ACHN (cell line): ENCODE data around the gene TAF4B.
"Not testable (repeated sequence)": the region's sequence is repeated elsewhere in the genome, so short reads cannot be mapped to it uniquely, and the experiment has no call there.

ENCODE experiments used
- DNase-seq: peaks from one replicate; pipeline ENCODE4 v3.0.0-alpha.2; 2015
- in situ Hi-C: cut with HindIII; loops from 2 replicates; pipeline ENCODE4 v1.10.0; 2017; ENCODE audit warnings: low sequenced_read_pairs, low pct_ligation_motif_present, low pct_unique_long_range_greater_than_20kb

The TAF4B gene

GRCh38 chr18:26356045-26356785 lies 130.0 kb downstream of the TAF4B start:
- in situ Hi-C loops, result no loop called here
- no peak for DNase-seq

DNA sequence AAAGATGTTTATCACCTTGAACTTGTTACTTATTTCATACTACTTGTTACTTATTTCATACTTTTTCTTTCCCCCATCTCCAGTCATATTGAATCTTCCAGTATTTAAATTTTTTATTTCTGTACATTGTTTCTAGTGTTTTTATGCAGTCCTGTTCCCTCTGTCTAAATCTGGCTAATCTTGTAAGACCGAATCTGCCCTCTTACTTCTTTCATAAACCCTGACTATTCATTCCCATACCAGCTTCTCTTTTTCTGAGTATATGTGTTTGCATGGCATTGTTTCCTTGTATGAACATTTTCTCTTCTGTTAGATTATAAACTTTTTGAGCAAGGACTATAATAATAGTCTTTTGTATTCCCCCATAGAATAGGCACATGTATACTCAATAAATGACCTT lies 131.7 kb downstream of the TAF4B start:
- in situ Hi-C loops, result no loop called here

DNA sequence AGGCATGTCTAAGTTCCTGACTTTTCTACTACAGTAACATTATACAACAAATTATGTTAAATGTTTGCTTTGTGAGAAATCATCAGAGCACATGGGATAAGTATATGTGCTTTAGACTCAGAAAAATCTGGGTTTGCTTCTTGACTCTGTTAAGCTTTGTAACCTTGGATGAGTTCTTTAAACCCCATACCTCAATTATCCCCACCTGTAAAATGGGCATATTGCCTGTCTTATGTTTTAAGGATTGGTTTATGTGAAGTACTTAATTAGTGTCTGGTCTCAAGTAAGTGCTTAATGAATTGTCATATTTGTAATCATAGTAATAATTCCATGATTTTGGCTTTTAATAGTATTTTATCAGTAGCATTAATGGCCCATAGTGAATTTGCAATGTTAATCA lies 135.8 kb downstream of the TAF4B start:
- in situ Hi-C loops, result no loop called here
- no peak for DNase-seq

More for the DNA sequence above, 131.7 kb downstream of the TAF4B start:
- no peak for DNase-seq

- in situ Hi-C loops, result no loop called here
- DNase-seq, result no peak
Measured at GRCh38 chr18:26367425-26367824, 141.2 kb downstream of the TAF4B start.

GRCh38 chr18:26370037-26370436 lies 143.8 kb downstream of the TAF4B start:
- no peak for DNase-seq
- in situ Hi-C loops, result no loop called here

DNA sequence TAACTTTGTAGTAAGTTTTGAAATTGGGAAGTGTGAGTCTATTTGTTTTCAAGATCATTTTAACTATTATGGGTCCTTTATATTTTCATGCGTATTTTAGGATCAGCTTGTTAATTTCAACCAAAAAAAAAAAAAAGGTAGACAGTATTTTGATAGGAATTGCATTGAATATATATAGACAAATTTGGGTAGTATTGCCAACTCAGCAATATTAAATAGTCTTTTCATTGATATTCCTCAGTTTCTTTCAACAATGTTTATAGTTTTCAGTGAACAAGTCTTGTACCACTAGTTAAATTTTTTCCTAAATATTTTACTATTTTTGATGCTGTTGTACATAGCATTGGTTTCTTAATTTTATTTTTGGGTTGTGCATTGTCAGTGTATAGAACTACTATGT lies 149.9 kb downstream of the TAF4B start:
- DNase-seq, result no peak
- in situ Hi-C loops, result no loop called here

- no peak for DNase-seq
- in situ Hi-C loops, result no loop called here
Measured at GRCh38 chr18:26378701-26379100, 152.5 kb downstream of the TAF4B start.

DNA sequence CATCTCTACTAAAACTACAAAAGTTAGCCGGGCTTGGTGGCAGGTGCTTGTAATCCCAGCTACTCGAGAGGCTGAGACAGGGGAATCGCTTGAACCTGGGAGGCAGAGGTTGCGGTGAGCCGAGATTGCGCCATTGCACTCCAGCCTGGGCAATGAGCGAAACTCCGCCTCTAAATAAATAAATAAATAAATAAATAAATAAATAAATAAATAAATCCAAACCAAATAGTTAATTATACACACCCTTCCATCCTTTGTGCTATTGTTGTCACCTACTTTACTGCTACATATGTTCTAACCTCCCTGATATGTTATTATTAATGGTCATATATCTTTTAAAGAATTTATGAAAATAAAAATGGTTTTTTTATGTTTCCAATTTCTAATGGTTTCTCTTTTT lies 155.3 kb downstream of the TAF4B start:
- in situ Hi-C loops, DNase-seq: not testable (repeated sequence)

- in situ Hi-C loops, result no loop called here
- peak; percentile 56 for DNase-seq
Measured at GRCh38 chr18:26383454-26384270, 157.4 kb downstream of the TAF4B start.

GRCh38 chr18:26386002-26386401 lies 159.8 kb downstream of the TAF4B start:
- DNase-seq, result no peak
- in situ Hi-C loops, result no loop called here

- no peak for DNase-seq
- in situ Hi-C loops, result no loop called here
Measured at GRCh38 chr18:26386441-26386840, 160.2 kb downstream of the TAF4B start.

DNA sequence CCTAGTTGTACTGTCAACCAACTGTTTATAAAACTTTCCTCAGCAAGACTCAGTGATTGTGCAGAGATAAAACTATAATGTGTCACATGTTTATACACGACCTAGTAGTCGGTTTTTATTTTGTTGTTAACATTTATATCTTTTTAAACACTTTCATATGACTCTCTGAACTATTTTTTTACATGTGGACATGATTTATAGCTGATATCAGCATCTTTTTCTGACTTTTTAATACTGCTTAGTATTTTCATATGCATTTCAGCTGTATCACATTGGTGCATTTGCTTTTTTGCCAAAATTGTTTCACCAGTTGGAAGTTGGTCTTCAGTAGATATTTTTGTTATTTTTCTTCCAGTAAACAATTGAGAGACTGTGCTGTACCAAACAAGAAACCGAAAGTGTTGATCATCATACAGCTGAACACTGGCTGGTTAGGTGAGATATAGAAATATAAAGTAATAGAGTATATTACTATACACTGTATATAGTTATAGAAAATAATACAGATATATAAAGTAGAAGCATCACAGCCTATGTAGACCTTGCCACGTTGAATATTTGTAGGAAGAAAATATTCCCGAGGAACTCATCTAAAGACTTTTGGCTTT lies 167.9 kb downstream of the TAF4B start:
- in situ Hi-C loops, result no loop called here
- DNase-seq, result no peak

DNA sequence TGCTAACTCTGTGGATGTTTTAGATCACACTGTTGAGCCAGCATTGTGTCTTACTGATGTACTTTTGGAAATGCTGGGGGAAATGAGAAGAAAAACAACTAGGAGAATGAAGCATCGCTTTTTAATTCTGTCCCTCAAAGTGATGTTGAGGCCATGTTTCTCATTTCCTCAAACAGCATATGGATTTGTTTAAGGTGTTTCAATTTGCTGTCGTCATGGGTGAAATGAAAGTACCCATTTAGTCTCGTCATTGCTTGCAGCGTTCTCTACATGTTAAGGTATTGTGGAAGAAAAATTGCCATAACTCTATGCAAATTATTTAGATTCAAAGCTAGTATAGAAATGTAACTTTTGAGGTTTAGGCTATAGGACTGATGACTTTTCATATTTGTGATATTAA lies 170.8 kb downstream of the TAF4B start:
- DNase-seq, result no peak
- in situ Hi-C loops, result no loop called here

DNA sequence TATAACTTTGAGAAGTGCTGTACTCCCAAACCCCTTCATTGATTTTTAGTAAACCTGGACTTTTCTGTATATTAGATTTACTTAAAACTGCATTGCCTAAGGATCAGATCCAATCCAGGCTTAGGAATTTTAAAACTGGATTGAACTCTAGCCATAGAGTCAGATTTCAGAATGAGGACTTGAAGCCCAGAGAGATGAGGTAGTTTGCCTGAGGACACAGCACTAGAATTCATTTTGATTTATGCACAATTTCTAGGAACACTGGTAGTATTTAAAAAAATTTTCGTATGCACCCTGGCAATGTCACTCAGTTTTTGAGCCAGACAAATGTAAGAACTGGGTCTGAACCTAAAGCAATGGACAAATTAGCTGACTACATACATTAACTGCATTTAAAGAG lies 177.2 kb downstream of the TAF4B start:
- in situ Hi-C loops, result no loop called here
- DNase-seq, result no peak

DNA sequence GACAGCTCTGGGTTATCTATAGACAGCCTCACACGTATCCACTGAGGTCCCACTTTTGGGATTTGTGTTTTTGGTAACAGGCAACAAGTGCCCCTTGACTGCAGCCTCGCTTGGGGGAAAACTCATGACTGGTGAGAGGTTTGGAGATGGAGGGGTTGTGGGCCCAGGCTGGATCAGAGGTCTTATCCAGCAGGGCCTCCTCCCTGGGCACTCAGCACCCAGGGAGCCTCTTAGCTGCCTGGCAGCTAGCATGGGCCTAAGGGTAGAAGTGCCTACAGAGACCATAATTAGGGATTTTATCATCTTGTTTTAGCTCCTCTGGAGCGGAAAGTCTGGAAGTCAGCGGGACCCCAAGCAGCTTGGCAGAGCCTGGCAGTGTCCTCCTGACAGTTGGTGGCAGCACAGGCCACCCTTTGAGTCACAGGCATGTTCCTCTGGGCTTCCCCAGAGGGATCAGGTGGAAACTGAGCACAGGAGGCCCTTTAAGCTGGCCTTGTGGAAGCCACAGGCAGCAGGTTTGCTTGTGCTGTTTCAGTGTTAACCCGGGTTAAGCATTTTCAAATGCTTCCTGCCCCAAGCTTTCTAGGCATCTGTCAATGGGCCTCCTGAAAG lies 179.1 kb downstream of the TAF4B start:
- in situ Hi-C loops, result no loop called here
- peak; percentile 57 for DNase-seq

- DNase-seq, result no peak
- in situ Hi-C loops, result no loop called here
Measured at GRCh38 chr18:26406324-26406723, 180.1 kb downstream of the TAF4B start.

GRCh38 chr18:26406854-26407517 lies 180.7 kb downstream of the TAF4B start:
- no peak for DNase-seq
- in situ Hi-C loops, result no loop called here

- in situ Hi-C loops, result no loop called here
- DNase-seq, result no peak
Measured at GRCh38 chr18:26407736-26408601, 181.7 kb downstream of the TAF4B start.
